Nephron (organoid): Measurements from ENCODE around the gene AADACL4.

Experiments used
- H3K27ac Mint-ChIP-seq, 3 experiments: 2 replicates each; pipeline ENCODE4 v1.8.0; 2020; ENCODE audit warnings: mixed read lengths in 3 of 3, mild to moderate bottlenecking in 2 of 3, moderate library complexity in 1 of 3
- H3K27me3 Mint-ChIP-seq: 2 replicates; pipeline ENCODE4 v1.8.0; 2021; ENCODE audit warnings: low read depth, mild to moderate bottlenecking, moderate library complexity, mixed read lengths
- H3K36me3 Mint-ChIP-seq: 2 replicates; pipeline ENCODE4 v1.8.0; 2020; ENCODE audit warnings: low read depth, mixed read lengths
- H3K4me1 Mint-ChIP-seq: 2 replicates; pipeline ENCODE4 v1.8.0; 2020; ENCODE audit warnings: mixed read lengths
- H3K4me3 Mint-ChIP-seq, 3 experiments: 2 replicates each; pipeline ENCODE4 v1.8.0; 2020; ENCODE audit warnings: mild to moderate bottlenecking in 3 of 3, mixed read lengths in 3 of 3, moderate library complexity in 2 of 3
- H3K9me3 Mint-ChIP-seq: 2 replicates; pipeline ENCODE4 v1.8.0; 2020; ENCODE audit warnings: mixed read lengths
- TF ChIP-seq, protein P1 (sequence below), 3 experiments: fragments of 200-600 bp; sonication (generic); IDR thresholded peaks; one replicate each; pipeline ENCODE4 v1.5.0; 2021; ENCODE audit warnings: antibody characterized with exemption in 3 of 3; ENCODE audit not compliant: unreplicated experiment in 3 of 3

Gene AADACL4

DNA sequence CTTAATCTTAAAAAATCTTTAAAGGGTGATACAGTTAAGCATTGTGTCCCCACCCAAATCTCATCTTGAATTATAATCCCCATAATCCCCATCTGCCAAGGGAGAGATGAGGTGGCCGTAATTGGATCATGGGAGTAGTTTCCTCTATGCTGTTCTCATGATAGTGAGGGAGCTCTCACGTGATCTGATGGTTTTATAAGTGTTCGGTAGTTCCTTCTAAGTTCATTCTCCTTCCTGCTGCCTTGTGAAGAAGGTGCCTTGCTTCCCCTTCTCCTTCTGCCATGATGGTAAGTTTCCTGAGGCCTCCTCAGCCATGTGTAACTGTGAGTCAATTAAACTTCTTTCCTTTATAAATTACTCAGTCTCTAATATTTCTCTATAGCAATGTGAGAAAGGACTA is 36.6 kb upstream of the AADACL4 start:
- peak overlapping the region in 1 of 3 experiments; percentile 27 for H3K27ac Mint-ChIP-seq
- no peaks in the 10 kb centered on the region for H3K27me3 Mint-ChIP-seq
- H3K4me1 Mint-ChIP-seq = peaks cover 24% of the 10 kb centered on the region
- H3K4me3 Mint-ChIP-seq = no peak overlapping the region
- TF ChIP-seq, protein P1, sequence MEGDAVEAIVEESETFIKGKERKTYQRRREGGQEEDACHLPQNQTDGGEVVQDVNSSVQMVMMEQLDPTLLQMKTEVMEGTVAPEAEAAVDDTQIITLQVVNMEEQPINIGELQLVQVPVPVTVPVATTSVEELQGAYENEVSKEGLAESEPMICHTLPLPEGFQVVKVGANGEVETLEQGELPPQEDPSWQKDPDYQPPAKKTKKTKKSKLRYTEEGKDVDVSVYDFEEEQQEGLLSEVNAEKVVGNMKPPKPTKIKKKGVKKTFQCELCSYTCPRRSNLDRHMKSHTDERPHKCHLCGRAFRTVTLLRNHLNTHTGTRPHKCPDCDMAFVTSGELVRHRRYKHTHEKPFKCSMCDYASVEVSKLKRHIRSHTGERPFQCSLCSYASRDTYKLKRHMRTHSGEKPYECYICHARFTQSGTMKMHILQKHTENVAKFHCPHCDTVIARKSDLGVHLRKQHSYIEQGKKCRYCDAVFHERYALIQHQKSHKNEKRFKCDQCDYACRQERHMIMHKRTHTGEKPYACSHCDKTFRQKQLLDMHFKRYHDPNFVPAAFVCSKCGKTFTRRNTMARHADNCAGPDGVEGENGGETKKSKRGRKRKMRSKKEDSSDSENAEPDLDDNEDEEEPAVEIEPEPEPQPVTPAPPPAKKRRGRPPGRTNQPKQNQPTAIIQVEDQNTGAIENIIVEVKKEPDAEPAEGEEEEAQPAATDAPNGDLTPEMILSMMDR (IDR thresholded peaks at IDR 0.05; ENCODE audit: unreplicated experiment in 3 of 3) = no peak
- H3K9me3 Mint-ChIP-seq = peaks cover 7% of the 10 kb centered on the region
- H3K36me3 Mint-ChIP-seq = peaks cover 76% of the 10 kb centered on the region

- Mint-ChIP-seq H3K27me3 (no peaks in the 10 kb centered on the region), H3K36me3 (peaks cover 85% of the 10 kb centered on the region), H3K9me3 (peaks cover 7% of the 10 kb centered on the region), H3K27ac (peak overlapping the region in 2 of 3 experiments; percentile 26 to 47), H3K4me3 (no peak overlapping the region), H3K4me1 (peaks cover 36% of the 10 kb centered on the region)
- TF ChIP-seq, protein P1 (IDR thresholded peaks at IDR 0.05; ENCODE audit: unreplicated experiment in 3 of 3) = no peak
Observed at GRCh38 chr1:12608311-12608957, 35.5 kb upstream of the AADACL4 start.

- Mint-ChIP-seq H3K9me3 (peaks cover 7% of the 10 kb centered on the region), H3K36me3 (peaks cover 83% of the 10 kb centered on the region)
Observed at GRCh38 chr1:12609469-12610003, 34.3 kb upstream of the AADACL4 start.

GRCh38 chr1:12610305-12610935 is 33.5 kb upstream of the AADACL4 start:
- Mint-ChIP-seq H3K36me3 (peaks cover 85% of the 10 kb centered on the region), H3K9me3 (peaks cover 7% of the 10 kb centered on the region), H3K27me3 (no peaks in the 10 kb centered on the region), H3K4me3 (peak overlapping the region in 2 of 3 experiments; percentile 16 to 24), H3K4me1 (peaks cover 40% of the 10 kb centered on the region), H3K27ac (peak overlapping the region in 1 of 3 experiments; percentile 10)
- TF ChIP-seq, protein P1 (IDR thresholded peaks at IDR 0.05; ENCODE audit: unreplicated experiment in 3 of 3) = no peak

More at GRCh38 chr1:12609469-12610003, 34.3 kb upstream of the AADACL4 start:
- Mint-ChIP-seq H3K27ac (peak overlapping the region; percentile 43 to 52 (median 47)), H3K27me3 (no peaks in the 10 kb centered on the region), H3K4me1 (peaks cover 33% of the 10 kb centered on the region), H3K4me3 (no peak overlapping the region)
- TF ChIP-seq, protein P1 (IDR thresholded peaks at IDR 0.05; ENCODE audit: unreplicated experiment in 3 of 3) = no peak

DNA sequence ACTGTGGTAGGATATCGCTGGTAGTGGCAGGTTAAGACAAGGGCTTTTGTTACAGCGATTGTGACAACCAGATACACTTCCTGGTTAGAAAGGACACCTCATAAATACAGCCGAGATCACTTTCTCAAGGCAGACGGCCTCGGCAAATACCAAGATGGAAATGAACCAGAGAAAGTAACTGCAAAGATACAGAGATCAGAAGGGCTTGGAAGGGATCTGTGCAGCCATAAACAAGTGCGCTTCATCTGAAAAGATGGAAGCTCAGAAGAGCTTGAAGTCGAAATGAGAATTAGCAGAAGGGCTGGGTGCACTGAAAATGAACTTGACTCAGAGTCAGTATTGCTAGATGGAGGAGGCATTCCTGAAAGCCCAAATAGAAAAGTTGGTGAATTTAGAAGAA is 32.9 kb upstream of the AADACL4 start:
- H3K27ac Mint-ChIP-seq = peak overlapping the region in 1 of 3 experiments; percentile 42
- H3K27me3 Mint-ChIP-seq = no peaks in the 10 kb centered on the region

More for the DNA sequence above, 32.9 kb upstream of the AADACL4 start:
- H3K36me3 Mint-ChIP-seq = peaks cover 86% of the 10 kb centered on the region
- peak overlapping the region in 2 of 3 experiments; percentile 16 to 24 for H3K4me3 Mint-ChIP-seq
- TF ChIP-seq, protein P1 (IDR thresholded peaks at IDR 0.05; ENCODE audit: unreplicated experiment in 3 of 3) = no peak
- peaks cover 7% of the 10 kb centered on the region for H3K9me3 Mint-ChIP-seq
- H3K4me1 Mint-ChIP-seq = peaks cover 45% of the 10 kb centered on the region
